HepG2 (cell line): ENCODE data around the gene TCOF1. TPM values are rescaled to one million over a fixed set of nuclear protein-coding genes. Genes with fewer than 3 reads are reported as not detected.

Source experiments
- ATAC-seq: fragments of 200-7000 bp; cut with Tn5 transposase; 3 replicates; pipeline ENCODE4 v1.9.1; 2020; ENCODE audit warnings: mild to moderate bottlenecking, moderate library complexity
- BruUV-seq: library from RNA; stranded (reverse); fragments of 400-500 nt; replicated peaks from 2 replicates; lab custom pipeline; 2021; lab: Mats Ljungman, UMichigan
- CTCF ChIA-PET: fragments of 300-600 bp; formaldehyde crosslinking; extraction: SDS; loops from one replicate; lab custom pipeline; 2021; ENCODE audit warnings: low total read pairs, inconsistent platforms, low intra/inter-chr PET ratio; lab: Yijun Ruan, JAX
- POLR2A ChIA-PET: fragments of 350-600 bp; sonication (Branson Sonifier 250); formaldehyde crosslinking; loops from one replicate; lab custom pipeline; 2020; ENCODE audit warnings: antibody characterized with exemption, inconsistent platforms; lab: Yijun Ruan, JAX
- DNase-seq: peaks from one replicate; pipeline ENCODE4 v3.0.0-alpha.2; 2015; ENCODE audit warnings: low spot score
- FAIRE-seq: peaks from 3 replicates; lab custom pipeline; 2011; peaks lifted over from hg19 to GRCh38; lab: Jason Lieb, UNC
- H2AFZ ChIP-seq: one replicate; pipeline ENCODE4 v1.6.1; 2011; ENCODE audit warnings: low read length, inconsistent platforms
- H3K27ac ChIP-seq: fragments of 300-600 bp; 3 replicates; pipeline ENCODE4 v1.8.0; 2011; ENCODE audit warnings: mixed run types, mild to moderate bottlenecking, mixed read lengths, low read length, inconsistent platforms; ENCODE audit not compliant: insufficient read depth; ENCODE audit errors: extremely low read length
- H3K27me3 ChIP-seq, 2 experiments: fragments of 200-600 bp in 1 of 2; 2 replicates in 1 of 2; 3 replicates in 1 of 2; pipeline versions ENCODE4 v1.6.0 to v1.8.0; 2011; ENCODE audit warnings: low read length in 2 of 2, mild to moderate bottlenecking in 2 of 2, moderate library complexity in 2 of 2, inconsistent platforms in 1 of 2; ENCODE audit not compliant: insufficient read depth in 2 of 2, control insufficient read depth in 1 of 2
- H3K36me3 ChIP-seq, 2 experiments: fragments of 200-600 bp in 1 of 2; replicated peaks in 1 of 2; 2 replicates in 1 of 2; 3 replicates in 1 of 2; pipeline versions ENCODE4 v1.5.1 to v1.8.0; 2011; ENCODE audit warnings: low read length in 2 of 2, inconsistent platforms in 1 of 2; ENCODE audit not compliant: insufficient read depth in 2 of 2, control insufficient read depth in 1 of 2
- H3K4me1 ChIP-seq: 2 replicates; pipeline ENCODE4 v1.5.1; 2012; ENCODE audit warnings: low read length, inconsistent platforms; ENCODE audit not compliant: insufficient read depth
- H3K4me2 ChIP-seq: 2 replicates; pipeline ENCODE4 v1.6.0; 2011; ENCODE audit warnings: low read depth, low read length, inconsistent platforms
- H3K4me3 ChIP-seq, 3 experiments: fragments of 200-600 bp in 1 of 3; sonication (generic), shearing (Covaris generic) in 1 of 3; replicated peaks in 1 of 3; 2 replicates each; pipeline ENCODE4 v1.5.1; 2011 to 2016; ENCODE audit warnings: low read length in 3 of 3, inconsistent platforms in 2 of 3, low read depth in 2 of 3, mild to moderate bottlenecking in 2 of 3, control low read depth in 1 of 3, mixed read lengths in 1 of 3; ENCODE audit not compliant: insufficient read depth in 1 of 3
- H3K79me2 ChIP-seq: one replicate; pipeline ENCODE4 v1.6.1; 2011; ENCODE audit warnings: low read length, inconsistent platforms; ENCODE audit not compliant: insufficient read depth
- H3K9ac ChIP-seq: 2 replicates; pipeline ENCODE4 v1.6.0; 2011; ENCODE audit warnings: mild to moderate bottlenecking, low read depth, low read length, inconsistent platforms; ENCODE audit not compliant: insufficient read depth
- H3K9me3 ChIP-seq: 2 replicates; pipeline ENCODE4 v1.5.1; 2012; ENCODE audit warnings: mild to moderate bottlenecking, low read length
- H4K20me1 ChIP-seq: 2 replicates; pipeline ENCODE4 v1.6.0; 2011; ENCODE audit warnings: inconsistent platforms, mild to moderate bottlenecking, low read length, moderate library complexity; ENCODE audit not compliant: insufficient read depth
- ARHGAP35 ChIP-seq: sonication (generic); formaldehyde crosslinking; IDR thresholded peaks from 2 replicates; pipeline ENCODE4 v1.9.0; 2022; ENCODE audit warnings: mild to moderate bottlenecking, inconsistent platforms, moderate library complexity, missing genetic modification reagents, borderline replicate concordance
- POLR2A ChIP-seq, 2 experiments: IDR thresholded peaks; 2 replicates each; pipeline ENCODE4 v1.6.1; 2011; ENCODE audit warnings: low read depth in 2 of 2, low read length in 2 of 2, mild to moderate bottlenecking in 1 of 2, moderate library complexity in 1 of 2; ENCODE audit not compliant: insufficient read depth in 1 of 2
- ZNF547 ChIP-seq: sonication (generic); formaldehyde crosslinking; IDR thresholded peaks from 2 replicates; pipeline ENCODE4 v1.5.1; 2020; ENCODE audit warnings: mild to moderate bottlenecking, missing genetic modification reagents
- WGBS: methylation state at CpG from one replicate; pipeline ENCODE4 v1.1.6; 2017; ENCODE audit warnings: low lambda C conversion rate; 5-methylcytosine and 5-hydroxymethylcytosine counted together
- in situ Hi-C: cut with HindIII; loops from 2 replicates; pipeline ENCODE4 v1.10.0; 2017; ENCODE audit warnings: low pct_unique_long_range_greater_than_20kb; ENCODE audit not compliant: extremely low pct_ligation_motif_present
- intact Hi-C: fragments of 100-400 bp; cut with micrococcal nuclease; formaldehyde crosslinking; loops from one replicate; pipeline ENCODE4 v1.10.0; 2022; ENCODE audit not compliant: unreplicated experiment
- polyA plus RNA-seq, 8 experiments: library from polyadenylated mRNA; depleted of rRNA in 3 of 8; stranded (reverse) in 7 of 8; unstranded in 1 of 8; fragments of >200 nt; fragmentation: Illumina TruSeq in 4 of 8; extraction: Trizol in 4 of 8; gene quantifications; 2 replicates each; pipeline versions ENCODE4 v1.2.1 to v1.2.3, GENCODE V29; 2011 to 2016; ENCODE audit warnings: low read depth in 4 of 8, missing spikeins in 1 of 8, mixed read lengths in 1 of 8; ENCODE audit not compliant: insufficient read depth in 1 of 8
- total RNA-seq, 5 experiments: library from RNA; depleted of rRNA; stranded (reverse); fragments of >200 nt; fragmentation: Illumina TruSeq; extraction: Trizol; gene quantifications; 2 replicates each; pipeline ENCODE4 v1.2.3, GENCODE V29; 2016; ENCODE audit warnings: low read depth in 1 of 5
- TF ChIP-seq, protein P1 (sequence below): sonication (generic); formaldehyde crosslinking; IDR thresholded peaks from 2 replicates; pipeline ENCODE4 v1.4.0; 2020; ENCODE audit warnings: missing genetic modification reagents
- TF ChIP-seq, protein P2 (sequence below): sonication (generic); formaldehyde crosslinking; IDR thresholded peaks from 2 replicates; pipeline ENCODE4 v1.4.0; 2020; ENCODE audit warnings: mild to moderate bottlenecking, missing genetic modification reagents

Gene TCOF1
- total and polyA plus RNA-seq, 2 of the 13 experiments (the other 11 are each of a cell fraction or from before 2014, with no cell fraction given) = 10.1 to 41.6 TPM

- H3K9ac ChIP-seq = no peak overlapping the region
- no peak overlapping the region for H3K4me3 ChIP-seq
- peaks cover 13 to 39% of the 10 kb centered on the region in 2 experiments; a peak in 4 of 5 replicates for H3K36me3 ChIP-seq
- H2AFZ ChIP-seq = no peak overlapping the region
- no peak overlapping the region for H3K27ac ChIP-seq
- H3K27me3 ChIP-seq = no peaks in the 10 kb centered on the region
- H3K4me1 ChIP-seq = no peaks in the 10 kb centered on the region
- no peaks in the 10 kb centered on the region for H3K9me3 ChIP-seq
- no TSS peak for BruUV-seq
- no peaks in the 10 kb centered on the region for H3K79me2 ChIP-seq
- TF ChIP-seq, protein P1, sequence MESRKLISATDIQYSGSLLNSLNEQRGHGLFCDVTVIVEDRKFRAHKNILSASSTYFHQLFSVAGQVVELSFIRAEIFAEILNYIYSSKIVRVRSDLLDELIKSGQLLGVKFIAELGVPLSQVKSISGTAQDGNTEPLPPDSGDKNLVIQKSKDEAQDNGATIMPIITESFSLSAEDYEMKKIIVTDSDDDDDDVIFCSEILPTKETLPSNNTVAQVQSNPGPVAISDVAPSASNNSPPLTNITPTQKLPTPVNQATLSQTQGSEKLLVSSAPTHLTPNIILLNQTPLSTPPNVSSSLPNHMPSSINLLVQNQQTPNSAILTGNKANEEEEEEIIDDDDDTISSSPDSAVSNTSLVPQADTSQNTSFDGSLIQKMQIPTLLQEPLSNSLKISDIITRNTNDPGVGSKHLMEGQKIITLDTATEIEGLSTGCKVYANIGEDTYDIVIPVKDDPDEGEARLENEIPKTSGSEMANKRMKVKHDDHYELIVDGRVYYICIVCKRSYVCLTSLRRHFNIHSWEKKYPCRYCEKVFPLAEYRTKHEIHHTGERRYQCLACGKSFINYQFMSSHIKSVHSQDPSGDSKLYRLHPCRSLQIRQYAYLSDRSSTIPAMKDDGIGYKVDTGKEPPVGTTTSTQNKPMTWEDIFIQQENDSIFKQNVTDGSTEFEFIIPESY (CRISPR knock-in tag) = peak; percentile 75
- TF ChIP-seq ARHGAP35 (CRISPR knock-in tag) = no peak
- no peak for TF ChIP-seq ZNF547 (CRISPR knock-in tag)
- TF ChIP-seq, protein P2, sequence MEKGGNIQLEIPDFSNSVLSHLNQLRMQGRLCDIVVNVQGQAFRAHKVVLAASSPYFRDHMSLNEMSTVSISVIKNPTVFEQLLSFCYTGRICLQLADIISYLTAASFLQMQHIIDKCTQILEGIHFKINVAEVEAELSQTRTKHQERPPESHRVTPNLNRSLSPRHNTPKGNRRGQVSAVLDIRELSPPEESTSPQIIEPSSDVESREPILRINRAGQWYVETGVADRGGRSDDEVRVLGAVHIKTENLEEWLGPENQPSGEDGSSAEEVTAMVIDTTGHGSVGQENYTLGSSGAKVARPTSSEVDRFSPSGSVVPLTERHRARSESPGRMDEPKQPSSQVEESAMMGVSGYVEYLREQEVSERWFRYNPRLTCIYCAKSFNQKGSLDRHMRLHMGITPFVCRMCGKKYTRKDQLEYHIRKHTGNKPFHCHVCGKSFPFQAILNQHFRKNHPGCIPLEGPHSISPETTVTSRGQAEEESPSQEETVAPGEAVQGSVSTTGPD (CRISPR knock-in tag) = no peak
- 0 out of 4 replicates have a peak, but pooled peaks of 1 of the 2 experiments have one; percentile 12 for TF ChIP-seq POLR2A (IDR thresholded peaks at IDR 0.05; ENCODE audit: insufficient read depth in 1 of 2, low read depth in 2 of 2, low read length in 2 of 2)
- FAIRE-seq (no peak), ATAC-seq (peak; percentile 4; the same call in 1 of the 3 replicates), DNase-seq (no peak)
- 98% methylated on average over 5 of the region's 5 CpGs for WGBS
- CTCF ChIA-PET = no interaction called here
- H3K4me2 ChIP-seq = no peak overlapping the region
- no peaks in the 10 kb centered on the region for H4K20me1 ChIP-seq
- POLR2A ChIA-PET = interaction anchor here (2.0 kb wide), 1 partner anchor 9 kb away, joined by 6 read pairs; the partner anchor contains the start of gene CD74
- intact Hi-C loops (no loop called here), in situ Hi-C loops (no loop called here)
Observed at GRCh38 chr5:150404121-150404520, 46.6 kb downstream of the TCOF1 start.
